Measurements from ENCODE around the gene EFCAB8.
"Not testable (repeated sequence)": the region's sequence is repeated elsewhere in the genome, so short reads cannot be mapped to it uniquely, and the experiment has no call there.

Gene EFCAB8

GRCh38 chr20:32911355-32911754, 52.6 kb downstream of the EFCAB8 start:
- no peak for DNase-seq (ENCODE audit: low read depth in 2 of 2)

DNA sequence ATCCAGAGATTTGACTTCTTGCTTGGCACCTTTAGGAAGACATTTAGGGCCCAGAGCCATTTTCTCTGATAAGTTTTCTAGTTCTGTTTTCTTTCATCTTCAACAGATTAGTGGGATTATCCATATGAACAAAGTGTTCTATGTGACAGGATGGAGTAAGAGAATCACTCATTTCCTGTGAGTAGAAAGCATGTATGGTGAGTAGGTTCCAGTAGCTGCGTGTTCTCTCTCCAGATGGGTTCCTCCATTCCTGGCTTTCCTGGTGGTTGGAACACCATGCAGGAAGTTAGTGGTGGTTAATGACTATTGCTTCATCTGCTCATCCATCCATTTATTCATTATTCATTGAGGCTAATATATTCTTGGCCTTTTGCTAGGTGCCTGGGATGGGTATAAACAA, 54.0 kb downstream of the EFCAB8 start:
- DNase-seq (ENCODE audit: low read depth in 2 of 2), result no peak

DNA sequence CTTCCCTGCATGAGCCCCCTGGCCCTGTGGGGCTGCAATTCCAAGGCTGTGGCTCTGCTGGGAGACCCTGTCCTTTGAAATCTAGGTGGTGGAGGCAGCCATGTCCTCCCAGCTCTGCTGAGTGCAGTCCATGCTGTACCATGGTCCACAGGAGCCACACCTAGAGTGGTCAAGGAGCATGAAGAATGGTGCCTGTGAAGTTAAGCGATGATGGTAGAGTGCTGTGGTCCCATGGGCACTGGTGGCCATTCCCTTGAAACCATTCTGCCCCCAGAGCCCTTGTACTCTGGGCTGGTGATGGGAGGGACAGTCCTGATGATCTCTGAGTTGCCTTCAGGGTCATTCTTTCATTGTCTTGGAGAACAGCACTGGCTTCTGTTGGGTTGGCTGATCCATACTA, 55.3 kb downstream of the EFCAB8 start:
- DNase-seq (ENCODE audit: low read depth in 2 of 2), result no peak

DNA sequence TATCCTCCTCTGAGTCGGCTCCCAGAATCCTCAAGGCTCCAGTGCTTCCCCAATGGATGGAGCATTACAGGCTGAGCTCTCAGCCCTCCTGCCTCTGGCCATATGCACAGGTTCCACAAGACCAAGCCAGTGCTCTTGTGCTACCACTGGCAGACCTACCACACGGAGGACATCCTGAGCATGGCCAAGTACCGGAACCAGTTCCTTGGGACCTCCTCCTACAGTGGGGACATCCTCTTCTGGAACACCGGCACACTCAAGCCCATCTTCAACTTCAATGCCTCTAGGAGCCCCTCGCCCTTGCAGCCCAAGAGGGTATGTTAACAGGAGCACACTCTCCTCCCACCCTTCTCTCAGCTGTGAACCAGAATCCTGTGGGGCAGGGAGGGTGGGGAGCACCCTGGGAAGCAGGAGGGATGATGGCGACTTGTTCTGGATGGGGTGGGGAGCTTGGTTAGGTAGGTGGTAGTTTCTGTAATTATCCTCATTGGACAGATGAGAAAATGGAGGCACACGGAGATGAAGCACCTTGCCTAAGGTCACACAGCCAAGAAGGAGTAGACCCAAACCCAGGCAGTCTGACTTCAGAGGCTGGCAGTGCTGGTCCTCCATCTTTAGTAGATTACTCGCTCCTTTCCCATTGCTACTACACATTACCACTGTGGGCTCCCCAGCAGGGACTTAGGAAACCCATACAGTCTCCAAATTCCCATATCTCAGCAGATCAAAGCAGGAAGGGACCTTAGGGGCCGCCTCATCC, 58.6 kb downstream of the EFCAB8 start:
- DNase-seq (ENCODE audit: low read depth in 2 of 2), result no peak

DNA sequence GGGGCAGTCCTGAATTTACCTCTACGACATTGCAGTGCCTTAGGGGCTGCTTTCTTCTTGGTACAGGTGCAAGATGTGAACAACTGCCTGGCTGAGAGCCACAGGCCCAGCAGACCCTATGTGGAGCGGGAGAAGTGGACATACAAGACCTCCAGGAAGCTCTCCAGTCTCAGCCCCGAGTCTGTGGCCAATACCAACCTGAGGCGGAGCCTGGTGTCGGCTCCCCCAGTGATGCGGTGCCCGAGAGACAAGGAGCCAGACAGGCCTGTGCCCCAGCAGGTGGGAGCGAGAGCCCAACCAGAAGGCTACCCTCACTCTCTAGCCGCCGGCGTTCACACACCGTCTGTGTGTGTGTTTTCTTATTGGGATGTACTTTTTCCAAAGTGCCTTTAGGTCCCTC, 59.6 kb downstream of the EFCAB8 start:
- DNase-seq (ENCODE audit: low read depth in 2 of 2), result no peak

DNA sequence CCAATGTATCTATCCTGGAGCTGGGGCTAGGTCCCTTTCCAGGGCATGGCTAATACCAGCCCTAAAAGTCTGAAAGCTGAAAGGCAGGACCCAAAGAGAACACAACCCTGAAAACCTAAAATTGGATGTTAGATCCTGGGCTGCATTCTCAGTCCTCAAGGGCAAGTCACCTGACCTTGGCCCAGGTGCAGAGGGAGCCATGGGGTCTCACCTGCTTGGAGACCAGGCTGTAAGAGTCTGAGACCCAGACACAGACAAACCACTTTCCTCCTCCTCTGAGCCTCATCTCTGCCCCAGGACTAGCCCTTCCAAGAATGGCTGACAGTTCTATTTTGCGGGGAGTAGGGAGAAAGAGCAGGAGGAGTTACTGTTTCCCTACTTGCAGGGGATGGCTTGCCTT, 60.0 kb downstream of the EFCAB8 start:
- no peak for DNase-seq (ENCODE audit: low read depth in 2 of 2)

DNA sequence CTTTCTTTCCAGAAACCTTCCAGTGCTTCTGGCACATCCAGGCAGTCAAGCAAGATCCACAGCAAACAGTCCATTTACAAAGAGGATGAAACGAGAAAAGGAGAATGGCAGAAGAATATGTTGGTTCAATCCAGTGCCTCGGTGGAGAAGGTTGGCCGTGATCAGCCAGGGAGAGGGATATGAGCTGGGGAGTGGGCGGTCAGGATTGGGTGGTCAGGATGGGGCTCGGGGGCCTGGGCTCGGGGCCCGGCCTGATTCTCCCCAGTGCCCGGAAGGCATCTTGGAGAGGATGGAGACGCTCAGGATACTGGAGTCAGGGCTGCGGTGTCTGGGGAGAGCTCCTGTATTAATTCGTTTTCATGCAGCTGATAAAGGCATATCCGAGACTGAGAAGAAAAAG, 61.3 kb downstream of the EFCAB8 start:
- DNase-seq (ENCODE audit: low read depth in 2 of 2), result no peak

GRCh38 chr20:32920530-32921298, 62.0 kb downstream of the EFCAB8 start:
- DNase-seq (ENCODE audit: low read depth in 2 of 2), result no peak

- DNase-seq (ENCODE audit: low read depth in 2 of 2), result no peak
Measured at GRCh38 chr20:32922466-32922865, 63.7 kb downstream of the EFCAB8 start.

- no peak for DNase-seq (ENCODE audit: low read depth in 2 of 2)
Measured at GRCh38 chr20:32924781-32925180, 66.1 kb downstream of the EFCAB8 start.

- DNase-seq (ENCODE audit: low read depth in 2 of 2), result no peak
Measured at GRCh38 chr20:32925481-32926196, 66.9 kb downstream of the EFCAB8 start.

- no peak for DNase-seq (ENCODE audit: low read depth in 2 of 2)
Measured at GRCh38 chr20:32929162-32929561, 70.4 kb downstream of the EFCAB8 start.

GRCh38 chr20:32930181-32930580, 71.5 kb downstream of the EFCAB8 start:
- DNase-seq (ENCODE audit: low read depth in 2 of 2), result no peak

DNA sequence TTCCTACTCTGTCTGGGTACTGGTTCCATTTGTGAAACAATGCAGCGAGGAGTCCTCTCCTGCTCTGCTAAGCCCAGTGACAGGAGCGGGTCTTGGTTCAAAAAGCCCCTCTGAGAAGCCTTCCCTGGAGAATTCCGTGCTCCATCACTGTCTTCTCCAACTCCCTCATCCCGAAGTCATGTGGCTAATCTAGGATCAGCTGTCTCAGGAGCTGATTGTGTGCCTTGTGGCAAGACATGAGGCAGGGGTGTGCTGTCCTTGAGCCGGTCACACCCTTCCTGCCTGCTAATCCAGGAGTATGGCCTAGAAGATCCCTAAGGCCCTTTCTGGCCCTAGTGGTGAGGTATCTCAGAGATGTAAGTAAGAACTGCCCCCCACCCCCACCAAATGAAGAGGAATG, 72.0 kb downstream of the EFCAB8 start:
- DNase-seq (ENCODE audit: low read depth in 2 of 2), result no peak

- DNase-seq (ENCODE audit: low read depth in 2 of 2), result no peak
Measured at GRCh38 chr20:32934580-32934979, 75.9 kb downstream of the EFCAB8 start.

GRCh38 chr20:32941155-32941885, 82.6 kb downstream of the EFCAB8 start:
- DNase-seq (ENCODE audit: low read depth in 2 of 2), result no peak

DNA sequence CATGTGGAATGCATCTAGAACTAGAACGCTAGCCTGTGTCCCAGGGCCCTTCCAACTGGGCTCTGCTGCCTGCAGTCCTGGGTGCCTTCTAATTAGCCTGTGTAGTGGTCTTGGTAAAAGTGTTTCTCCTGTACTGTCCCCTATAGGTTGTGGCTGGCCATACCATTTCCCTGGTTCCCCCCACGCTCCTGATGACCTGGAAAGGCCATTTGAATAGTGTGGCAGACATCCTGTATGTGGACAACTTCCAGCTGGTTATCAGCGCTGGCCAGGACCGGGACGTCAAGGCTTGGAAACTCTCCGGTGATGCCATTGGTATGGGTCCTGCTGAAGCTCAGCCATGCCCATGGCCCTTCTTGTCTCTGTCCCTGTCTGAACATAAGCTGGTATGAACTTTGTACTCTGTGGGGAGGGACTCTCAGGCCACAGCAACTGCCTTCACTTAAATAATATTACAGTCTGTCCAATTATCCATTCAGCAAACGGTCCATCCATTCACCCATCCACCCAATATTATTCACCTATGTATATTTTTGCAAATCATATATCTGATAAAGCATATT, 84.8 kb downstream of the EFCAB8 start:
- no peak for DNase-seq (ENCODE audit: low read depth in 2 of 2)

DNA sequence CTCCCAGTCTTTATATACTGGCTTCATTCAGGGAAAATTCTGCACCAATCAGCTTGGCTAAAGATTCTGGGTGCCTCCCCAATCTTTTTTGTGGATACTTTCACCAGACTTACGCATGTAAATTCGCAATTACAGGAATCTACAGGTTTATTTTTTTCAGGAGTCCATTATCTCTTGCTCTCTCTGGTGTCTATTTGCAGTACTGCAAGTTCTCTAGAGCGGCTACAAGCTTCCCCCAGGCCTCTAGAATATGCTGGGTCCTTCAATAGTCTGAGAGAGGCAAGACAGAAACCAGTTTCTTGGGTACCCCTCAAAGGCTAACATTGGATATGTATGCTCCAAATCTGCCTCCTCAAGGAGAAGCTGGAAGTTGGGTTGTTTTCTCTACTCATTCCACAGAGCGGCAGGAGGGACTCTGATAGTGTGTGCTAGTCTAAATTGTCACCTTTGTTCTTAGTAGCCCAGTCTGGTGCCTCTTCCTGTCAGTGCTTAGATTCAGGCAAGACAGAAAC, 87.0 kb downstream of the EFCAB8 start:
- no peak for DNase-seq (ENCODE audit: low read depth in 2 of 2)

GRCh38 chr20:32946629-32947028, 87.9 kb downstream of the EFCAB8 start:
- DNase-seq (ENCODE audit: low read depth in 2 of 2), result no peak

DNA sequence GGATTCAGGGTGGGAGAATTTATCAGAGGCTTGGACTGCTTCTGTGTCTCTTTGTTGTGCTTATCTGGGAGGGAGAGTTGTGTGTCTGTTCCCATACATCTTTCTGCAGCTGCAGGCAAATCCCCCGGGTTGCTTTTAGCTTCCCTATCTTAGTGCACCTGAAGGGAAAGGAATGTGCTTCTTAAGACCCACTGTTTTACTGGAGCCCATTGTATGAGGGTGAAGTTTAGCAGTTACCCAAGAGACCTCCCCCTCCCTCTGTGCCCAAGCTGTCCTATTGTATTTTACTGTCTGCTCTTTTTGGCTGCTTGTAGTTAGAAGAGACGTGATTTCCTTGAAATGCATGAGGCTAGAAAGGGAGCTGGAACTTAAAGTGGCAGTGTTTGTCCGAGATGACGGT, 91.8 kb downstream of the EFCAB8 start:
- DNase-seq (ENCODE audit: low read depth in 2 of 2), result not testable (repeated sequence)

GRCh38 chr20:32957459-32957858, 98.7 kb downstream of the EFCAB8 start:
- no peak for DNase-seq (ENCODE audit: low read depth in 2 of 2)

Data from stimulated activated CD8-positive, alpha-beta memory T cell treated with anti-CD3 and anti-CD28 coated beads, Interleukin-15, amount 100 ng/mL, for 4 hours (primary cell).